DOHH2 (cell line): ENCODE measurements around the gene CYP11A1.

Experiments used
- H3F3A ChIP-seq: fragments of 200-600 bp; sonication (generic), shearing (Covaris generic); 2 replicates; pipeline ENCODE4 v1.6.0; 2016; ENCODE audit warnings: antibody characterized with exemption, mild to moderate bottlenecking; ENCODE audit not compliant: control insufficient read depth, insufficient read depth
- H3K27ac ChIP-seq: fragments of 200-600 bp; sonication (generic); 2 replicates; pipeline ENCODE4 v1.5.1; 2014; ENCODE audit warnings: low read depth, mild to moderate bottlenecking, low read length, moderate library complexity
- H3K27me3 ChIP-seq: fragments of 200-600 bp; sonication (generic); 2 replicates; pipeline ENCODE4 v1.6.1; 2014; ENCODE audit warnings: mild to moderate bottlenecking, low read length, mixed read lengths; ENCODE audit not compliant: control insufficient read depth
- H3K36me3 ChIP-seq: fragments of 200-600 bp; sonication (generic); 2 replicates; pipeline ENCODE4 v1.6.1; 2014; ENCODE audit warnings: mild to moderate bottlenecking, low read length, moderate library complexity, mixed read lengths; ENCODE audit not compliant: control insufficient read depth
- H3K4me1 ChIP-seq: fragments of 200-600 bp; sonication (generic); 2 replicates; pipeline ENCODE4 v1.6.1; 2014; ENCODE audit warnings: mild to moderate bottlenecking, low read length, mixed read lengths; ENCODE audit not compliant: control insufficient read depth
- H3K4me2 ChIP-seq: fragments of 200-600 bp; sonication (generic); 2 replicates; pipeline ENCODE4 v1.6.0; 2014; ENCODE audit warnings: mild to moderate bottlenecking, low read length, moderate library complexity
- H3K4me3 ChIP-seq: fragments of 200-600 bp; sonication (generic); 2 replicates; pipeline ENCODE4 v1.5.1; 2014; ENCODE audit warnings: mild to moderate bottlenecking, low read length, mixed read lengths
- H3K79me2 ChIP-seq: fragments of 200-600 bp; sonication (generic); 2 replicates; pipeline ENCODE4 v1.6.1; 2014; ENCODE audit warnings: mild to moderate bottlenecking, low read length, mixed read lengths; ENCODE audit not compliant: control insufficient read depth
- H3K9me2 ChIP-seq: fragments of 200-600 bp; sonication (generic); replicated peaks from 2 replicates; pipeline ENCODE4 v1.6.1; 2014; ENCODE audit warnings: mild to moderate bottlenecking, low read length, mixed read lengths; ENCODE audit not compliant: control insufficient read depth
- H3K9me3 ChIP-seq: fragments of 200-600 bp; sonication (generic); 2 replicates; pipeline ENCODE4 v1.6.1; 2014; ENCODE audit warnings: antibody characterized with exemption, low read length, mixed read lengths; ENCODE audit not compliant: control insufficient read depth, insufficient read depth
- H4K20me1 ChIP-seq: fragments of 200-600 bp; sonication (generic); 2 replicates; pipeline ENCODE4 v1.6.0; 2014; ENCODE audit warnings: low read depth, mild to moderate bottlenecking, antibody characterized with exemption, low read length, moderate library complexity; ENCODE audit not compliant: control insufficient read depth, insufficient read depth
- EZH2phosphoT487 ChIP-seq: fragments of 200-600 bp; sonication (generic); IDR thresholded peaks from 2 replicates; pipeline ENCODE4 v1.6.1; 2017; ENCODE audit warnings: borderline replicate concordance, mild to moderate bottlenecking, antibody characterized with exemption, low read length, moderate library complexity, mixed read lengths
- TF ChIP-seq, protein P1 (sequence below): fragments of 200-600 bp; sonication (generic); IDR thresholded peaks from one replicate; pipeline ENCODE4 v1.5.1; 2014; ENCODE audit warnings: antibody characterized with exemption, mild to moderate bottlenecking, low read depth, low read length; ENCODE audit not compliant: poor library complexity, severe bottlenecking

CYP11A1 gene

DNA sequence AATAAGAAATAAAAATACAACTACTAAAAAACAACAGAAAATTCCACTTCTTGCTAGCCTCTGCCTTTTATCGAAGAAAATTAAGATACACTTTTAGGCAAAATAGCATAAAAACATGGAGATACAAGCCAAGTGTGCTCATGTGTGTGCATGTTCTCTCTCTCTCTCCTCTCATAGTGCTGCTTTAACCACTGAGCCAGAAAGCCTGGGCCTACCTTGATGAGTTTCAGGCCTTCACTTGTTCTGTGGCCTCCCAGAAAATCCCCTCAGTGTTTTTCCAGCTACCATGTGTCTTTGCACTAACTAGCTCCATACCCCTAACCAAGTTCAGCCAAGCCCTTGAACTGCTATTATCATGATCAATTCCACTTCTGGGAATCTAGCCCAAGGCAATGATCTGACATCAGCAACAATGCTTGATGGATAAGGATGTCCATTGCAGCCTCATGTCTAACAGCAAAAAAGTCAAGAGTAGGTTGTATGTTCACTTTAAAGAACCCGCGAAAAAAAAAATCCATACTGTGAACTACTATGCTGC lies 18.1 kb downstream of the CYP11A1 start:
- H3K9me2 ChIP-seq, result no peaks in the 10 kb centered on the region
- H3K4me2 ChIP-seq, result no peak overlapping the region
- H3K79me2 ChIP-seq, result no peaks in the 10 kb centered on the region
- TF ChIP-seq EZH2phosphoT487, result no peak
- 0 out of 2 replicates have a peak, but pooled peaks cover 4% of the 10 kb centered on the region for H3K27me3 ChIP-seq
- no peaks in the 10 kb centered on the region for H3K4me1 ChIP-seq
- no peaks in the 10 kb centered on the region for H3F3A ChIP-seq
- H3K27ac ChIP-seq, result no peak overlapping the region
- H3K9me3 ChIP-seq, result no peaks in the 10 kb centered on the region; the same call in 1 of the 2 replicates
- no peaks in the 10 kb centered on the region for H3K36me3 ChIP-seq
- no peak overlapping the region for H3K4me3 ChIP-seq
- no peaks in the 10 kb centered on the region for H4K20me1 ChIP-seq

DNA sequence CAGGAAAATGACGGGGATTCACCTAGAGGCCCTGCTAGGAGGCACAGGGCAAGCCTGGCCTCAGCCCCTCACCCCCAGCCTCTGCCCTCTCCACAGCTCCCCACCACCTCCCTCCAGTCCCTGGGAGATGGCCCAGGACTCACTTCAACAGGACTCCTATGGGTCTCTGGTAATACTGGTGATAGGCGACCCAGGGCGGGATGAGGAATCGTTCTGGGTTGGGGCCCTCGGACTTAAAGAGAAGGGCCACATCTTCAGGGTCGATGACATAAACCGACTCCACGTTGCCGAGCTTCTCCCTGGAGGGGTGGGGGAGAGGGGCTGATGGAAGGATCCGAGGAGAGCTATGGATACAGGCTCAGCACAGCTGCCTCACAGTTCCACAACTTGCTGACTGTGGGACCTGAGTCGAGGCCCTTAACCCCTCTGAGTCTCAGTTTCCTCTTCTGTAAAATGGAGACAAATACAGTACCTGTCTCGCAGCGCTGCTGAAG lies 19.6 kb downstream of the CYP11A1 start:
- Histone ChIP-seq H3K9me2 (no peaks in the 10 kb centered on the region), H3K79me2 (no peaks in the 10 kb centered on the region), H3K36me3 (no peaks in the 10 kb centered on the region), H3K27ac (no peak overlapping the region), H3K9me3 (no peaks in the 10 kb centered on the region), H3K4me1 (no peaks in the 10 kb centered on the region), H3K27me3 (0 out of 2 replicates have a peak, but pooled peaks cover 4% of the 10 kb centered on the region), H4K20me1 (no peaks in the 10 kb centered on the region), H3F3A (no peaks in the 10 kb centered on the region), H3K4me3 (no peak overlapping the region), H3K4me2 (no peak overlapping the region)
- TF ChIP-seq, protein P1, sequence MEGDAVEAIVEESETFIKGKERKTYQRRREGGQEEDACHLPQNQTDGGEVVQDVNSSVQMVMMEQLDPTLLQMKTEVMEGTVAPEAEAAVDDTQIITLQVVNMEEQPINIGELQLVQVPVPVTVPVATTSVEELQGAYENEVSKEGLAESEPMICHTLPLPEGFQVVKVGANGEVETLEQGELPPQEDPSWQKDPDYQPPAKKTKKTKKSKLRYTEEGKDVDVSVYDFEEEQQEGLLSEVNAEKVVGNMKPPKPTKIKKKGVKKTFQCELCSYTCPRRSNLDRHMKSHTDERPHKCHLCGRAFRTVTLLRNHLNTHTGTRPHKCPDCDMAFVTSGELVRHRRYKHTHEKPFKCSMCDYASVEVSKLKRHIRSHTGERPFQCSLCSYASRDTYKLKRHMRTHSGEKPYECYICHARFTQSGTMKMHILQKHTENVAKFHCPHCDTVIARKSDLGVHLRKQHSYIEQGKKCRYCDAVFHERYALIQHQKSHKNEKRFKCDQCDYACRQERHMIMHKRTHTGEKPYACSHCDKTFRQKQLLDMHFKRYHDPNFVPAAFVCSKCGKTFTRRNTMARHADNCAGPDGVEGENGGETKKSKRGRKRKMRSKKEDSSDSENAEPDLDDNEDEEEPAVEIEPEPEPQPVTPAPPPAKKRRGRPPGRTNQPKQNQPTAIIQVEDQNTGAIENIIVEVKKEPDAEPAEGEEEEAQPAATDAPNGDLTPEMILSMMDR, result no peak

DNA sequence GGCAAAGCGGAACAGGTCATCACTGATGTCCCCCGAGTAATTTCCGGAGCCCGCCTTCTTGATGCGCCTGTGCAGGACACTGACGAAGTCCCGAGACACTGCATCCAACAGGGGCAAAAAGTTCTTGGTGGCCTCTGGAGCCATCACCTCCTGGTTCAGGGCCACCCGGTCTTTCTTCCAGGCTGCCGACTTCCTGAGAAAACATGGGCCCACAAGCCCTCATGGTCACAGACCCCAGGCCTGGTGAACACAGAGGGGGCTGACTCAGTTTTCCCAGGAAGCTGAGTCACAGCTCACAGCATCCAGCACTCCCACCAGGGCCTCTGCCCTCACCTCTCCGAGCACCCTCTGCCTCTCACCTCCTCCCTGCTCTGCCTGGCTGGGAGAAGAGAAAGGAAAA lies 22.4 kb downstream of the CYP11A1 start:
- H3K36me3 ChIP-seq, result no peaks in the 10 kb centered on the region
- no peaks in the 10 kb centered on the region for H3K27me3 ChIP-seq
- H3F3A ChIP-seq, result no peaks in the 10 kb centered on the region
- no peak overlapping the region for H3K27ac ChIP-seq
- no peaks in the 10 kb centered on the region for H3K9me3 ChIP-seq
- no peaks in the 10 kb centered on the region for H3K79me2 ChIP-seq
- H3K4me3 ChIP-seq, result no peak overlapping the region
- H3K9me2 ChIP-seq, result no peaks in the 10 kb centered on the region
- no peaks in the 10 kb centered on the region for H4K20me1 ChIP-seq
- TF ChIP-seq, protein P1, result no peak
- no peak for TF ChIP-seq EZH2phosphoT487
- no peak overlapping the region for H3K4me2 ChIP-seq
- H3K4me1 ChIP-seq, result no peaks in the 10 kb centered on the region

DNA sequence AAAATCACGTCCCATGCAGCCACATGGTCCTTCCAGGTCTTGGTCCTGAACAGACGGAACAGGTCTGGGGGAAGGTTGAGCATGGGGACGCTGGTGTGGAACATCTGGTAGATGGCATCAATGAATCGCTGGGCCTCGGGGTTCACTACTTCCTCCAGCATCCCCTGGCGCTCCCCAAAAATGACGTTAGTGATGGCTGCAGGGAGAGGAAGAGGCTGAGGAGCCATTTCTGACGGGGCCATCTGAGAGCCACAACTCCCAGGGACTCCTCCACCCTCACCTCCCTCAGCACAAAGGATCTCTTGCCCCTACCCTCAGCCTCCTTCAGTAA lies 23.7 kb downstream of the CYP11A1 start:
- Histone ChIP-seq H3K4me3 (no peak overlapping the region), H3K27ac (no peak overlapping the region), H3K9me2 (no peaks in the 10 kb centered on the region), H4K20me1 (no peaks in the 10 kb centered on the region), H3K36me3 (no peaks in the 10 kb centered on the region), H3K4me1 (no peaks in the 10 kb centered on the region), H3K9me3 (no peaks in the 10 kb centered on the region), H3K79me2 (no peaks in the 10 kb centered on the region), H3K4me2 (no peak overlapping the region), H3F3A (no peaks in the 10 kb centered on the region), H3K27me3 (no peaks in the 10 kb centered on the region)
- no peak for TF ChIP-seq EZH2phosphoT487
- TF ChIP-seq, protein P1, result no peak
